ENCODE data around the gene DIDO1. TPM values are rescaled to one million over a fixed set of nuclear protein-coding genes. Genes with fewer than 3 reads are reported as not detected.

The DIDO1 gene
- polyA plus RNA-seq, 2 of the 4 experiments (the other 2 are of a cell fraction): 12.6 to 14.8 TPM

GRCh38 chr20:62963614-62964397 lies 37.5 kb upstream of the DIDO1 start:
- TF ChIP-seq CEBPB (IDR thresholded peaks at IDR 0.05): no peak
- no peak for TF ChIP-seq TP53 (CRISPR knock-in tag; IDR thresholded peaks at IDR 0.05)
- H3K4me2 ChIP-seq: no peak overlapping the region
- no peak for FAIRE-seq
- ChIA-PET CTCF (interaction anchor here (1.1 to 2.8 kb wide), 7 partner anchors 9 to 259 kb away, joined by 3 to 16 read pairs (median 4); no protein-coding TSS in a partner anchor), POLR2A (no interaction called here)
- H3K4me1 ChIP-seq: no peaks in the 10 kb centered on the region
- ATAC-seq: no peak
- H3K27ac ChIP-seq: no peak overlapping the region
- no peak overlapping the region for H3K4me3 ChIP-seq
- no peak for DNase-seq (ENCODE audit: low read depth in 1 of 2, low spot score in 1 of 2)
- H3K9me3 ChIP-seq: no peaks in the 10 kb centered on the region
- WGBS (ENCODE audit: missing lambda C conversion rate): 50% methylated on average over 23 of the region's 32 CpGs

DNA sequence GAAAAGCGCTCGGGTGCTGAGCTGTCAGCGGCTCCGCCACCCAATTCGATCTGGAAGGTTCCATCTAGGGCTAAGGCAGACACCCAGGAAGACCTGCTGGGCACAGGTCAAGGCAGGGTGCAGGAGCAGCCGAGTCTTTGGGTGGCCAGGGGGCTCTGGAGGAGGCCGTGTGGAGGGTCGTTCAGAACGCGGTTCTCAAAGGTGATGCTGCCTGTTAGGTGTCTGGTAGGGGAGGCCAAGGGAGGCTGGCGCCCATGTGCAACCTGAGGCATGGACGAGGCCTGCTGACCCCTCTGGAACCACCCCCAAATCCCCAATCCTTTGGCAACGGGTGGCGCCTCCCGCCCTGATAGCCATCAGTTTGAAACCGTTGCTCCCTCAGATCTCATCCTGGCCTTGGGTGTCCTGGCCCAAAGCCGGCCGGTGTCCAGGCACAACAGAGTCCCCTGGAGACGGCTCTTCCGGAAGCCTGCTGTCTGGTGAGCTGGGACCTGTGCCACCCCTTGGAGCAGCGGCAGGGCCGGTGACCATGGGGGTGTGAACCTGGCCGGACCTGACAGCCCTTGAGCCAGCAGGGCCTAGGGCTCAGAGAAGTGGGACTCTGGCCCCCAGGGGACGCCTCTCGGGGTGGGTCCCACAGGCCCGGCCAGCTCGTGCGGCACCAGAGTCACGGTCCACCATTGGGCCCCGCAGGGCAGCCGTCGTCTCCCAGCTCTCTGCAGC lies 36.7 kb upstream of the DIDO1 start:
- Histone ChIP-seq H3K4me1 (no peaks in the 10 kb centered on the region), H3K27ac (no peak overlapping the region), H3K4me3 (no peak overlapping the region), H3K4me2 (no peak overlapping the region), H3K9me3 (no peaks in the 10 kb centered on the region)
- DNase-seq (ENCODE audit: low read depth in 1 of 2, low spot score in 1 of 2): no peak
- 64% methylated on average over 29 of the region's 32 CpGs for WGBS (ENCODE audit: missing lambda C conversion rate)
- POLR2A ChIA-PET: no interaction called here
- CTCF ChIA-PET: interaction anchor here (1.4 to 2.8 kb wide), 2 partner anchors 9 kb away, joined by 4 to 16 read pairs; no protein-coding TSS in a partner anchor
- no peak for ATAC-seq
- no peak for FAIRE-seq
- TF ChIP-seq EHF (CRISPR knock-in tag; IDR thresholded peaks at IDR 0.05) (no peak), EHMT2 (IDR thresholded peaks at IDR 0.05; ENCODE audit: low read depth) (no peak), FOSB (CRISPR knock-in tag; IDR thresholded peaks at IDR 0.05) (no peak)
- TF ChIP-seq, protein P1, sequence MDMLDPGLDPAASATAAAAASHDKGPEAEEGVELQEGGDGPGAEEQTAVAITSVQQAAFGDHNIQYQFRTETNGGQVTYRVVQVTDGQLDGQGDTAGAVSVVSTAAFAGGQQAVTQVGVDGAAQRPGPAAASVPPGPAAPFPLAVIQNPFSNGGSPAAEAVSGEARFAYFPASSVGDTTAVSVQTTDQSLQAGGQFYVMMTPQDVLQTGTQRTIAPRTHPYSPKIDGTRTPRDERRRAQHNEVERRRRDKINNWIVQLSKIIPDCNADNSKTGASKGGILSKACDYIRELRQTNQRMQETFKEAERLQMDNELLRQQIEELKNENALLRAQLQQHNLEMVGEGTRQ (IDR thresholded peaks at IDR 0.05): no peak
- TF ChIP-seq, protein P2, sequence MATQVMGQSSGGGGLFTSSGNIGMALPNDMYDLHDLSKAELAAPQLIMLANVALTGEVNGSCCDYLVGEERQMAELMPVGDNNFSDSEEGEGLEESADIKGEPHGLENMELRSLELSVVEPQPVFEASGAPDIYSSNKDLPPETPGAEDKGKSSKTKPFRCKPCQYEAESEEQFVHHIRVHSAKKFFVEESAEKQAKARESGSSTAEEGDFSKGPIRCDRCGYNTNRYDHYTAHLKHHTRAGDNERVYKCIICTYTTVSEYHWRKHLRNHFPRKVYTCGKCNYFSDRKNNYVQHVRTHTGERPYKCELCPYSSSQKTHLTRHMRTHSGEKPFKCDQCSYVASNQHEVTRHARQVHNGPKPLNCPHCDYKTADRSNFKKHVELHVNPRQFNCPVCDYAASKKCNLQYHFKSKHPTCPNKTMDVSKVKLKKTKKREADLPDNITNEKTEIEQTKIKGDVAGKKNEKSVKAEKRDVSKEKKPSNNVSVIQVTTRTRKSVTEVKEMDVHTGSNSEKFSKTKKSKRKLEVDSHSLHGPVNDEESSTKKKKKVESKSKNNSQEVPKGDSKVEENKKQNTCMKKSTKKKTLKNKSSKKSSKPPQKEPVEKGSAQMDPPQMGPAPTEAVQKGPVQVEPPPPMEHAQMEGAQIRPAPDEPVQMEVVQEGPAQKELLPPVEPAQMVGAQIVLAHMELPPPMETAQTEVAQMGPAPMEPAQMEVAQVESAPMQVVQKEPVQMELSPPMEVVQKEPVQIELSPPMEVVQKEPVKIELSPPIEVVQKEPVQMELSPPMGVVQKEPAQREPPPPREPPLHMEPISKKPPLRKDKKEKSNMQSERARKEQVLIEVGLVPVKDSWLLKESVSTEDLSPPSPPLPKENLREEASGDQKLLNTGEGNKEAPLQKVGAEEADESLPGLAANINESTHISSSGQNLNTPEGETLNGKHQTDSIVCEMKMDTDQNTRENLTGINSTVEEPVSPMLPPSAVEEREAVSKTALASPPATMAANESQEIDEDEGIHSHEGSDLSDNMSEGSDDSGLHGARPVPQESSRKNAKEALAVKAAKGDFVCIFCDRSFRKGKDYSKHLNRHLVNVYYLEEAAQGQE (IDR thresholded peaks at IDR 0.05): no peak

GRCh38 chr20:62962221-62962879 lies 36.0 kb upstream of the DIDO1 start:
- Histone ChIP-seq H3K9me3 (no peaks in the 10 kb centered on the region), H3K27ac (no peak overlapping the region), H3K4me3 (no peak overlapping the region), H3K4me1 (no peaks in the 10 kb centered on the region), H3K4me2 (no peak overlapping the region)
- no peak for ATAC-seq
- TF ChIP-seq POLR2AphosphoS2 (conservative IDR thresholded peaks at IDR 0.05; ENCODE audit: low read length): no peak
- TF ChIP-seq RCOR1 (IDR thresholded peaks at IDR 0.05; ENCODE audit: low read depth, low read length): no peak
- no peak for TF ChIP-seq MAFK (IDR thresholded peaks at IDR 0.05; ENCODE audit: partially characterized antibody)
- TF ChIP-seq, protein P1 (IDR thresholded peaks at IDR 0.05): no peak
- TF ChIP-seq GATA3 (IDR thresholded peaks at IDR 0.05; ENCODE audit: borderline replicate concordance): no peak
- ChIA-PET POLR2A (no interaction called here), CTCF (interaction anchor here (1.0 to 2.8 kb wide), 4 partner anchors 8 to 46 kb away, joined by 3 to 16 read pairs (median 4); no protein-coding TSS in a partner anchor)
- WGBS (ENCODE audit: missing lambda C conversion rate): 87% methylated on average over 13 of the region's 30 CpGs
- no peak for FAIRE-seq
- no peak for DNase-seq (ENCODE audit: low read depth in 1 of 2, low spot score in 1 of 2)

Measured in A549 (cell line).